Transverse colon (tissue), 4 donors: ENCODE data around the gene GMPR. TPM values are rescaled to one million over a fixed set of nuclear protein-coding genes. Genes with fewer than 3 reads are reported as not detected.

Experiments
- DNase-seq: peaks from one replicate; pipeline ENCODE4 v3.0.0-alpha.2; 2019
- H3K27ac ChIP-seq, 4 donors: fragments of 200-600 bp; sonication (generic); 2 replicates each; pipeline ENCODE4 v1.5.1; 2016 to 2018; ENCODE audit warnings: inconsistent platforms in 4 of 4
- H3K27me3 ChIP-seq: fragments of 200-600 bp; sonication (generic); 2 replicates; pipeline ENCODE4 v1.5.1; 2017; ENCODE audit warnings: inconsistent platforms
- H3K36me3 ChIP-seq, 4 donors: fragments of 200-600 bp; sonication (generic); 2 replicates each; pipeline ENCODE4 v1.5.1; 2017 to 2019; ENCODE audit warnings: inconsistent platforms in 4 of 4
- H3K4me1 ChIP-seq, 4 donors: fragments of 200-600 bp; sonication (generic); 2 replicates each; pipeline ENCODE4 v1.5.1; 2017 to 2020; ENCODE audit warnings: inconsistent platforms in 4 of 4
- H3K4me3 ChIP-seq, 4 donors: fragments of 200-600 bp; sonication (generic); 1 replicate in 1 of 4; 2 replicates in 3 of 4; pipeline versions ENCODE4 v1.5.1 to v1.6.1; 2017 to 2019; ENCODE audit warnings: inconsistent platforms in 4 of 4
- H3K9me3 ChIP-seq, 2 donors: fragments of 200-600 bp; sonication (generic); 2 replicates each; pipeline ENCODE4 v1.5.1; 2017 to 2019; ENCODE audit warnings: inconsistent platforms in 2 of 2
- EP300 ChIP-seq: sonication (generic); formaldehyde crosslinking; IDR thresholded peaks from one replicate; pipeline ENCODE4 v1.6.1; 2017; ENCODE audit warnings: antibody characterized with exemption, low read depth
- POLR2A ChIP-seq: fragments of 450-650 bp; IDR thresholded peaks from one replicate; pipeline ENCODE4 v1.6.1; 2016; ENCODE audit warnings: antibody characterized with exemption, mild to moderate bottlenecking, moderate library complexity
- POLR2AphosphoS5 ChIP-seq, 3 donors: sonication (generic); formaldehyde crosslinking; IDR thresholded peaks; one replicate each; pipeline ENCODE4 v1.6.1; 2016; ENCODE audit warnings: antibody characterized with exemption in 3 of 3
- WGBS, 2 donors: methylation state at CpG; one replicate each; pipeline ENCODE4 v1.1.5; 2018; ENCODE audit warnings: low coverage in 1 of 2; 5-methylcytosine and 5-hydroxymethylcytosine counted together
- in situ Hi-C, 4 donors: fragments of 200-750 bp; cut with MboI; loops; one replicate each; pipeline versions ENCODE4 v1.15.0 to v1.15.1; 2017; ENCODE audit warnings: low sequenced_read_pairs in 3 of 4, low pct_ligation_motif_present in 1 of 4, low pct_unique_long_range_greater_than_20kb in 1 of 4
- intact Hi-C: fragments of 100-400 bp; cut with DNase I; formaldehyde crosslinking; loops from one replicate; pipeline ENCODE4 v1.15.1; 2023; ENCODE audit warnings: low total_unique reads
- total RNA-seq, 4 donors: library from RNA; depleted of rRNA; stranded (reverse); fragments of >200 nt; gene quantifications; one replicate each; pipeline ENCODE4 v1.1.0, GENCODE V29; 2016
- TF ChIP-seq, protein P1 (sequence below), 5 experiments: fragments of 200-600 bp in 3 of 5; fragments of 450-650 bp in 2 of 5; sonication (generic) in 3 of 5; IDR thresholded peaks; 1 replicate in 2 of 5; 2 replicates in 3 of 5; pipeline ENCODE4 v1.5.1; 2016 to 2017; ENCODE audit warnings: antibody characterized with exemption in 5 of 5, inconsistent platforms in 3 of 5, mild to moderate bottlenecking in 2 of 5, moderate library complexity in 1 of 5

The GMPR gene
- total RNA-seq, 4 donors from 2014 or later: 4.4 to 5.1 (median 4.5) TPM; not detected in 1

DNA sequence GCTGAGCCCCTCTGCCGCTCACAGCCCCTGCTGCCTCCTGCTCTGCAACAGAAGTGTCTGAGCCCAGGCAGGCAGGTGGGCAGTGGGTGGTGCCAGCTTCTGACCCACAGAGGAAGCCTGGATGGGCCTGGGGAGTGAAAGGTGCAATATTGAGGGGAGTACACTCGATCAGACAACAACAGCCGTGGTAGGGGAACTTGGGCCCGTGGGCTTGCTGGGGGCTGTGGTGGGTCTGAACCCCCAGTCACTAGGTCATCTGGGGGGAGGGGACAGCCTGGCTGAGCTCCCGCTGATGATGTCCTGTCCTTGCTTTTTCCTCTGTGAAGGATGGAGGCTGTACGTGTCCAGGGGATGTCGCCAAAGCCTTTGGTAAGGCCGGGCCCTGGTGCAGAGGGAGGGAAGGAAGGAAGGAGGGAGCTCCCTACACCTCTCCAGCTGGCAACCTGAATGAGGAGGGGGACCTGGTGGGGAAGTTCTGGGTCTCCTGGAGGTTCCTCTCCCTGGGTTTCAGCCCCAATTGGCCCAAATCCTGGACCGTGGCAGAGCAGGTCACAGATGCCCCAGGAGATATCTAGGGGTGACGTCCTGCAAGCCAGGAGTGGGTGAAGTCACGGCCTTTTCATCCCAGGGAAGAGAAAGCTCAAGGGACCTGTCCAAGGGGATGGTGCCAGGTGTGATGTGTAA is 47.2 kb downstream of the GMPR start:
- Histone ChIP-seq H3K4me3 (no peak overlapping the region), H3K9me3 (no peaks in the 10 kb centered on the region), H3K4me1 (no peaks in the 10 kb centered on the region), H3K27ac (no peak overlapping the region), H3K27me3 (no peaks in the 10 kb centered on the region), H3K36me3 (no peaks in the 10 kb centered on the region)
- in situ Hi-C loops (no loop called here), intact Hi-C loops (no loop called here)
- 87% methylated on average over 11 of the region's 11 CpGs; no CpG with 5 or more reads in 1 of the 2 donors for WGBS, 2 donors
- no peak for DNase-seq
- TF ChIP-seq POLR2A (no peak), POLR2AphosphoS5 (IDR thresholded peaks at IDR 0.05) (no peak), EP300 (no peak)
- TF ChIP-seq, protein P1, sequence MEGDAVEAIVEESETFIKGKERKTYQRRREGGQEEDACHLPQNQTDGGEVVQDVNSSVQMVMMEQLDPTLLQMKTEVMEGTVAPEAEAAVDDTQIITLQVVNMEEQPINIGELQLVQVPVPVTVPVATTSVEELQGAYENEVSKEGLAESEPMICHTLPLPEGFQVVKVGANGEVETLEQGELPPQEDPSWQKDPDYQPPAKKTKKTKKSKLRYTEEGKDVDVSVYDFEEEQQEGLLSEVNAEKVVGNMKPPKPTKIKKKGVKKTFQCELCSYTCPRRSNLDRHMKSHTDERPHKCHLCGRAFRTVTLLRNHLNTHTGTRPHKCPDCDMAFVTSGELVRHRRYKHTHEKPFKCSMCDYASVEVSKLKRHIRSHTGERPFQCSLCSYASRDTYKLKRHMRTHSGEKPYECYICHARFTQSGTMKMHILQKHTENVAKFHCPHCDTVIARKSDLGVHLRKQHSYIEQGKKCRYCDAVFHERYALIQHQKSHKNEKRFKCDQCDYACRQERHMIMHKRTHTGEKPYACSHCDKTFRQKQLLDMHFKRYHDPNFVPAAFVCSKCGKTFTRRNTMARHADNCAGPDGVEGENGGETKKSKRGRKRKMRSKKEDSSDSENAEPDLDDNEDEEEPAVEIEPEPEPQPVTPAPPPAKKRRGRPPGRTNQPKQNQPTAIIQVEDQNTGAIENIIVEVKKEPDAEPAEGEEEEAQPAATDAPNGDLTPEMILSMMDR (IDR thresholded peaks at IDR 0.05): no peak

DNA sequence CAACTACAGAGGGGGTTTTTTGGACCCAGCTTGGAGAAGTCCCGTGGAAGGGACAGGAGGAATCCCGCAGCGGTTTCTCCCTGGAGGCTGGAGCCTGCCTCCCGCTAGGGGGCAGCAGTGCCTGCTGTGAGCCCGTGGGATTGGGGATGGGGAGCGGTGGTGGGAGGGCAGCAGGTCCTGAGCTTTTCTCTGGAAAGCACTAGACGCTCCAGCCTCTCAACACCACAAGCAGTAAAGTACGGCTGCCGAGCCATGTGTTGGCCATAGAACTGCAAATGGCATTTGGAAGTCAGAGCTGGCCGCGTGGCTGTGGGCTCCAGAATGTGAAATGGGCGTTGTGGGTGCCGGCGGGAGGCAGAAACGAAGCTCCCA is 47.8 kb downstream of the GMPR start:
- in situ Hi-C loops: no loop called here
- WGBS, 2 donors: 74 to 93% methylated on average over 7 to 15 of the region's 15 CpGs
- TF ChIP-seq POLR2A (no peak), EP300 (no peak), POLR2AphosphoS5 (IDR thresholded peaks at IDR 0.05) (no peak)
- TF ChIP-seq, protein P1 (IDR thresholded peaks at IDR 0.05): peak in 4 of 5 experiments; percentile 30 to 43 (median 36)
- H3K9me3 ChIP-seq: no peaks in the 10 kb centered on the region
- no peaks in the 10 kb centered on the region for H3K36me3 ChIP-seq
- H3K4me1 ChIP-seq: no peaks in the 10 kb centered on the region
- no peak overlapping the region for H3K4me3 ChIP-seq
- H3K27ac ChIP-seq: no peak overlapping the region
- DNase-seq: no peak
- H3K27me3 ChIP-seq: no peaks in the 10 kb centered on the region
- intact Hi-C loops: no loop called here

DNA sequence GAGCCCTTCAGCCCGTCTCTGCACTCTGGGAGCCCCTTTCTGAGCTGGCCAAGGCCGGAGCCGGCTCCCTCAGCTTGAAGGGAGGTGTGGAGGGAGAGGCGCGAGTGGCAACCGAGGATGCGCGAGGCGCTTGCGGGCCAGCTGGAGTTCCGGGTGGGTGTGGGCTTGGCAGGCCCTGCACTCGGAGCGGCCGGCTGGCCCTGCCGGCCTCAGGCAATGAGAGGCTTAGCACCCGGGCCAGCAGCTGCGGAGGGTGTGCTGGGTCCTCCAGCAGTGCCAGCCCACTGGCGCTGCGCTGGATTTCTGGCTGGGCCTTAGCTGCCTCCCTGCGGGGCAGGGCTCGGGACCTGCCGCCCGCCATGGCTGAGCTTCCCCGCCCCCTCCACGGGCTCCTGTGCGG is 49.8 kb downstream of the GMPR start:
- intact Hi-C loops (no loop called here), in situ Hi-C loops (no loop called here)
- Histone ChIP-seq H3K27me3 (no peaks in the 10 kb centered on the region), H3K9me3 (no peaks in the 10 kb centered on the region), H3K4me1 (no peaks in the 10 kb centered on the region), H3K36me3 (no peaks in the 10 kb centered on the region), H3K27ac (no peak overlapping the region), H3K4me3 (no peak overlapping the region)
- WGBS, 2 donors: 88 to 96% methylated on average over 6 to 26 of the region's 26 CpGs
- DNase-seq: no peak
- no peak for TF ChIP-seq POLR2AphosphoS5 (IDR thresholded peaks at IDR 0.05)
- TF ChIP-seq, protein P1 (IDR thresholded peaks at IDR 0.05): no peak
- TF ChIP-seq POLR2A: no peak
- TF ChIP-seq EP300: no peak

DNA sequence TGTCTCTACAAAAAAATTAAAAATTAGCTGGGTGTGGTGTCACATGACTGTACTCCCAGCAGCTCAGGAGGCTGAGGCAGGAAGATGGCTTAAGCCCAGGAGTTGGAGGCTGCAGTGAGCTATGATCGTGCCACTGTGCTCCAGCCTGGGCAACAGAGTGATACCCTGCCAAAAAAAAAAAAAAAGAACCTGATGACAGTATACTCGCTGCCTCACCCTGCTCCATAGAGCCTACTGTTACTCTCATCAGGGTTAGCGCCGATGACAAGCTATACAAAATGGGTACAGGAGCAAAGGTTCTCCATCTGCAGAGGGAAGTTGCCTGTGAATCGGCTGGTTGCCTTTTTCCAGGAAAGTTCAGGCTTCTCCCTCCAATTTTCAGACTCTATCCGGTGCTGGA is 53.4 kb downstream of the GMPR start:
- TF ChIP-seq EP300 (no peak), POLR2AphosphoS5 (IDR thresholded peaks at IDR 0.05) (no peak), POLR2A (no peak)
- TF ChIP-seq, protein P1 (IDR thresholded peaks at IDR 0.05): no peak
- Histone ChIP-seq H3K36me3 (no peaks in the 10 kb centered on the region), H3K27ac (no peak overlapping the region), H3K4me3 (no peak overlapping the region), H3K27me3 (no peaks in the 10 kb centered on the region), H3K4me1 (no peaks in the 10 kb centered on the region), H3K9me3 (no peaks in the 10 kb centered on the region)
- WGBS, 2 donors: 83 to 84% methylated on average over 5 to 6 of the region's 6 CpGs
- in situ Hi-C loops: no loop called here
- DNase-seq: no peak
- intact Hi-C loops: no loop called here
